ENCODE measurements around the gene DMRTB1.
"Not testable (repeated sequence)": the region's sequence is repeated elsewhere in the genome, so short reads cannot be mapped to it uniquely, and the experiment has no call there.

- TF ChIP-seq EZH2 (IDR thresholded peaks at IDR 0.05; ENCODE audit: borderline replicate concordance, low read length); CTCF (conservative IDR thresholded peaks at IDR 0.05 in 1 of 2, IDR thresholded peaks at IDR 0.05 in 1 of 2; ENCODE audit: extremely low read depth in 1 of 2, insufficient read depth in 1 of 2, low read depth in 1 of 2, low read length in 2 of 2): not testable (repeated sequence)
These were observed 24.7 kb upstream of the DMRTB1 start for GRCh38 chr1:53434405-53435007.

Data from mammary epithelial cell (primary cell).